Effector memory CD8-positive, alpha-beta T cell (primary cell): ENCODE measurements around the gene ADAM33.

Experiments
- ATAC-seq: fragments of 150-1000 bp; cut with Tn5 transposase; replicated peaks from 2 replicates; pipeline ENCODE4 v1.10.0; 2021; ENCODE audit warnings: mild to moderate bottlenecking, moderate library complexity
- DNase-seq, 3 experiments: peaks; one replicate each; pipeline ENCODE4 v3.0.0; 2021
- H3K27ac Mint-ChIP-seq, 2 donors: one replicate each; pipeline ENCODE4 v1.8.0; 2022; ENCODE audit warnings: mild to moderate bottlenecking in 2 of 2, mixed read lengths in 2 of 2, moderate library complexity in 2 of 2
- H3K27me3 Mint-ChIP-seq, 2 donors: one replicate each; pipeline ENCODE4 v1.8.0; 2022; ENCODE audit warnings: mixed read lengths in 2 of 2
- H3K36me3 Mint-ChIP-seq: one replicate; pipeline ENCODE4 v1.8.0; 2022; ENCODE audit warnings: mild to moderate bottlenecking, moderate library complexity, mixed read lengths; ENCODE audit not compliant: insufficient read depth
- H3K4me1 Mint-ChIP-seq, 2 donors: one replicate each; pipeline ENCODE4 v1.8.0; 2022; ENCODE audit warnings: low read depth in 2 of 2, mixed read lengths in 2 of 2
- H3K4me3 Mint-ChIP-seq, 2 donors: one replicate each; pipeline ENCODE4 v1.8.0; 2022; ENCODE audit warnings: mild to moderate bottlenecking in 2 of 2, mixed read lengths in 2 of 2, moderate library complexity in 2 of 2
- H3K9me3 Mint-ChIP-seq, 2 donors: one replicate each; pipeline ENCODE4 v1.8.0; 2022; ENCODE audit warnings: mixed read lengths in 2 of 2

Gene ADAM33

GRCh38 chr20:3661814-3662665, 19.8 kb downstream of the ADAM33 start:
- Mint-ChIP-seq H3K36me3 (peaks cover 20% of the 10 kb centered on the region), H3K27ac (no peak overlapping the region), H3K4me1 (peaks cover 22 to 52% of the 10 kb centered on the region in 2 donors), H3K9me3 (no peaks in the 10 kb centered on the region), H3K27me3 (peaks cover 48 to 70% of the 10 kb centered on the region in 2 donors), H3K4me3 (peak overlapping the region in 1 of 2 donors; percentile 67)
- DNase-seq: no peak
- ATAC-seq: no peak

GRCh38 chr20:3661060-3661813, 20.6 kb downstream of the ADAM33 start:
- DNase-seq: no peak
- H3K27ac Mint-ChIP-seq: no peak overlapping the region
- peaks cover 48 to 72% of the 10 kb centered on the region in 2 donors for H3K27me3 Mint-ChIP-seq
- no peaks in the 10 kb centered on the region for H3K9me3 Mint-ChIP-seq
- peaks cover 17% of the 10 kb centered on the region for H3K36me3 Mint-ChIP-seq
- H3K4me1 Mint-ChIP-seq: peaks cover 16 to 46% of the 10 kb centered on the region in 2 donors
- ATAC-seq: no peak
- H3K4me3 Mint-ChIP-seq: peak overlapping the region in 1 of 2 donors; percentile 67

- no peak overlapping the region for H3K27ac Mint-ChIP-seq
- no peak overlapping the region for H3K4me3 Mint-ChIP-seq
- H3K9me3 Mint-ChIP-seq: no peaks in the 10 kb centered on the region
- peaks cover 8 to 38% of the 10 kb centered on the region in 2 donors for H3K4me1 Mint-ChIP-seq
- DNase-seq: no peak
- peaks cover 9% of the 10 kb centered on the region for H3K36me3 Mint-ChIP-seq
- H3K27me3 Mint-ChIP-seq: peaks cover 48 to 72% of the 10 kb centered on the region in 2 donors
- ATAC-seq: no peak
These were observed 21.3 kb downstream of the ADAM33 start for GRCh38 chr20:3660262-3661059.

GRCh38 chr20:3659492-3660261, 22.1 kb downstream of the ADAM33 start:
- Mint-ChIP-seq H3K27me3 (peaks cover 48 to 70% of the 10 kb centered on the region in 2 donors), H3K4me3 (peak overlapping the region; percentile 6 to 44), H3K4me1 (peaks cover 6 to 30% of the 10 kb centered on the region in 2 donors), H3K27ac (no peak overlapping the region), H3K9me3 (no peaks in the 10 kb centered on the region), H3K36me3 (peaks cover 3% of the 10 kb centered on the region)
- no peak for DNase-seq
- ATAC-seq: no peak

GRCh38 chr20:3658716-3659491, 22.9 kb downstream of the ADAM33 start:
- Mint-ChIP-seq H3K36me3 (peaks cover 3% of the 10 kb centered on the region), H3K9me3 (no peaks in the 10 kb centered on the region), H3K27me3 (peaks cover 44 to 62% of the 10 kb centered on the region in 2 donors), H3K4me1 (peaks cover 6 to 28% of the 10 kb centered on the region in 2 donors), H3K27ac (no peak overlapping the region), H3K4me3 (peak overlapping the region in 1 of 2 donors; percentile 1)
- ATAC-seq (peak; percentile 26), DNase-seq (no peak)

GRCh38 chr20:3658019-3658715, 23.6 kb downstream of the ADAM33 start:
- Mint-ChIP-seq H3K4me3 (no peak overlapping the region), H3K27me3 (peaks cover 39 to 54% of the 10 kb centered on the region in 2 donors)

GRCh38 chr20:3655131-3655405, 26.7 kb downstream of the ADAM33 start:
- Mint-ChIP-seq H3K36me3 (peaks cover 3% of the 10 kb centered on the region), H3K4me3 (no peak overlapping the region), H3K4me1 (peaks cover 6 to 27% of the 10 kb centered on the region in 2 donors), H3K9me3 (no peaks in the 10 kb centered on the region), H3K27me3 (peaks cover 21 to 33% of the 10 kb centered on the region in 2 donors), H3K27ac (no peak overlapping the region)
- DNase-seq (no peak), ATAC-seq (no peak)

More at GRCh38 chr20:3658019-3658715, 23.6 kb downstream of the ADAM33 start:
- DNase-seq (no peak), ATAC-seq (no peak)
- H3K4me1 Mint-ChIP-seq: peaks cover 6 to 31% of the 10 kb centered on the region in 2 donors
- no peak overlapping the region for H3K27ac Mint-ChIP-seq
- H3K36me3 Mint-ChIP-seq: peaks cover 3% of the 10 kb centered on the region
- H3K9me3 Mint-ChIP-seq: no peaks in the 10 kb centered on the region

- Mint-ChIP-seq H3K4me1 (peaks cover 6 to 22% of the 10 kb centered on the region in 2 donors), H3K4me3 (no peak overlapping the region), H3K27me3 (peaks cover 17 to 27% of the 10 kb centered on the region in 2 donors), H3K36me3 (peaks cover 3% of the 10 kb centered on the region), H3K9me3 (no peaks in the 10 kb centered on the region), H3K27ac (no peak overlapping the region)
- DNase-seq: no peak
- ATAC-seq: no peak
These were observed 27.3 kb downstream of the ADAM33 start for GRCh38 chr20:3654326-3655130.

GRCh38 chr20:3653921-3654320, 27.9 kb downstream of the ADAM33 start:
- ATAC-seq: no peak
- DNase-seq: no peak
- H3K36me3 Mint-ChIP-seq: peaks cover 4% of the 10 kb centered on the region
- H3K4me1 Mint-ChIP-seq: peaks cover 4 to 17% of the 10 kb centered on the region in 2 donors
- H3K27ac Mint-ChIP-seq: no peak overlapping the region
- H3K4me3 Mint-ChIP-seq: no peak overlapping the region
- no peaks in the 10 kb centered on the region for H3K9me3 Mint-ChIP-seq
- peaks cover 11 to 21% of the 10 kb centered on the region in 2 donors for H3K27me3 Mint-ChIP-seq

GRCh38 chr20:3652676-3653596, 28.9 kb downstream of the ADAM33 start:
- H3K36me3 Mint-ChIP-seq: peaks cover 11% of the 10 kb centered on the region
- H3K27ac Mint-ChIP-seq: peak overlapping the region in 1 of 2 donors; percentile 42
- H3K27me3 Mint-ChIP-seq: peaks cover 6 to 11% of the 10 kb centered on the region in 2 donors
- H3K9me3 Mint-ChIP-seq: no peaks in the 10 kb centered on the region
- ATAC-seq (peak; percentile 66), DNase-seq (no peak)
- H3K4me3 Mint-ChIP-seq: no peak overlapping the region
- H3K4me1 Mint-ChIP-seq: peaks cover 0 to 12% of the 10 kb centered on the region in 2 donors
